H9 (cell line): ENCODE measurements around the gene RABL6. TPM values are rescaled to one million over a fixed set of nuclear protein-coding genes. Genes with fewer than 3 reads are reported as not detected.

Experiments used
- DNase-seq: peaks from one replicate; pipeline ENCODE4 v3.0.0-alpha.2; 2017
- H2AFZ ChIP-seq: one replicate; pipeline ENCODE4 v1.6.1; 2013; ENCODE audit warnings: mild to moderate bottlenecking, low read length, control low read depth, moderate library complexity
- H2AK5ac ChIP-seq: 2 replicates; pipeline ENCODE4 v1.6.1; 2013; ENCODE audit warnings: low read length, control low read depth, mixed read lengths; ENCODE audit not compliant: insufficient read length
- H2BK120ac ChIP-seq: one replicate; pipeline ENCODE4 v1.6.1; 2013; ENCODE audit warnings: low read depth, mild to moderate bottlenecking, low read length, control low read depth, inconsistent platforms; ENCODE audit not compliant: poor library complexity, severe bottlenecking
- H2BK12ac ChIP-seq: 2 replicates; pipeline ENCODE4 v1.6.1; 2013; ENCODE audit warnings: low read length, control low read depth, mixed read lengths, low read depth; ENCODE audit not compliant: insufficient read length
- H2BK15ac ChIP-seq: 2 replicates; pipeline ENCODE4 v1.6.1; 2013; ENCODE audit warnings: low read depth, low read length, control low read depth
- H2BK20ac ChIP-seq: one replicate; pipeline ENCODE4 v1.6.1; 2013; ENCODE audit warnings: low read depth, mild to moderate bottlenecking, low read length, control low read depth, inconsistent platforms; ENCODE audit not compliant: poor library complexity, severe bottlenecking
- H2BK5ac ChIP-seq: 2 replicates; pipeline ENCODE4 v1.6.1; 2013; ENCODE audit warnings: low read length, control low read depth, mixed read lengths; ENCODE audit not compliant: insufficient read length
- H3K14ac ChIP-seq: 2 replicates; pipeline ENCODE4 v1.6.1; 2013; ENCODE audit warnings: low read length, control low read depth; ENCODE audit not compliant: insufficient read depth
- H3K18ac ChIP-seq: 2 replicates; pipeline ENCODE4 v1.6.1; 2013; ENCODE audit warnings: low read depth, mild to moderate bottlenecking, mixed read lengths, low read length, control low read depth; ENCODE audit not compliant: insufficient read length
- H3K23ac ChIP-seq: 2 replicates; pipeline ENCODE4 v1.6.1; 2013; ENCODE audit warnings: low read length, control low read depth, mixed read lengths, low read depth; ENCODE audit not compliant: insufficient read length
- H3K23me2 ChIP-seq: 2 replicates; pipeline ENCODE4 v1.6.1; 2013; ENCODE audit warnings: low read depth, mild to moderate bottlenecking, mixed read lengths, low read length, control low read depth; ENCODE audit not compliant: insufficient read length, poor library complexity, severe bottlenecking
- H3K27ac ChIP-seq: 2 replicates; pipeline ENCODE4 v1.5.1; 2013; ENCODE audit warnings: low read length, control low read depth, mixed read lengths, low read depth; ENCODE audit not compliant: insufficient read length
- H3K27me3 ChIP-seq: 2 replicates; pipeline ENCODE4 v1.6.1; 2013; ENCODE audit warnings: low read length, control low read depth, inconsistent platforms; ENCODE audit not compliant: insufficient read depth
- H3K4ac ChIP-seq: 2 replicates; pipeline ENCODE4 v1.6.1; 2013; ENCODE audit warnings: low read depth, mild to moderate bottlenecking, control low read depth, inconsistent platforms, low read length, moderate library complexity
- H3K4me1 ChIP-seq: 2 replicates; pipeline ENCODE4 v1.6.1; 2013; ENCODE audit warnings: low read length, control low read depth, inconsistent platforms; ENCODE audit not compliant: insufficient read depth
- H3K4me2 ChIP-seq: 2 replicates; pipeline ENCODE4 v1.6.1; 2013; ENCODE audit warnings: low read length, control low read depth, mixed read lengths; ENCODE audit not compliant: insufficient read length, insufficient read depth
- H3K56ac ChIP-seq: 2 replicates; pipeline ENCODE4 v1.6.1; 2013; ENCODE audit warnings: low read depth, mild to moderate bottlenecking, mixed read lengths, low read length, control low read depth; ENCODE audit not compliant: insufficient read length
- H3K79me1 ChIP-seq: 2 replicates; pipeline ENCODE4 v1.6.1; 2013; ENCODE audit warnings: low read depth, mild to moderate bottlenecking, moderate library complexity, low read length, control low read depth, inconsistent platforms; ENCODE audit not compliant: insufficient read depth, poor library complexity, severe bottlenecking
- H3K79me2 ChIP-seq: 2 replicates; pipeline ENCODE4 v1.6.1; 2013; ENCODE audit warnings: low read length, control low read depth, inconsistent platforms; ENCODE audit not compliant: insufficient read depth
- H3K9ac ChIP-seq: 2 replicates; pipeline ENCODE4 v1.6.1; 2013; ENCODE audit warnings: low read length, control low read depth, mixed read lengths; ENCODE audit not compliant: insufficient read length; ENCODE audit errors: extremely low read depth
- H3K9me3 ChIP-seq: one replicate; pipeline ENCODE4 v1.6.1; 2013; ENCODE audit warnings: low read depth, low read length, inconsistent platforms; ENCODE audit not compliant: control insufficient read depth
- H3T11ph ChIP-seq: one replicate; pipeline ENCODE4 v1.6.1; 2013; ENCODE audit warnings: mild to moderate bottlenecking, low read length, control low read depth, inconsistent platforms
- H4K20me1 ChIP-seq: one replicate; pipeline ENCODE4 v1.6.1; 2013; ENCODE audit not compliant: control insufficient read depth, insufficient read length, insufficient read depth
- H4K5ac ChIP-seq: 2 replicates; pipeline ENCODE4 v1.6.1; 2013; ENCODE audit warnings: low read depth, mild to moderate bottlenecking, mixed read lengths, low read length, control low read depth; ENCODE audit not compliant: insufficient read length
- H4K8ac ChIP-seq: replicated peaks from 2 replicates; pipeline ENCODE4 v1.6.1; 2013; ENCODE audit warnings: low read length, control low read depth, mixed read lengths, low read depth; ENCODE audit not compliant: insufficient read length
- H4K91ac ChIP-seq: 2 replicates; pipeline ENCODE4 v1.6.1; 2013; ENCODE audit warnings: low read depth, mild to moderate bottlenecking, moderate library complexity, mixed read lengths, low read length, control low read depth; ENCODE audit not compliant: insufficient read length
- H3K27ac Mint-ChIP-seq, 3 experiments: 2 replicates in 2 of 3; 3 replicates in 1 of 3; pipeline ENCODE4 v1.8.0; 2020 to 2021; ENCODE audit warnings: mixed read lengths in 3 of 3, mild to moderate bottlenecking in 1 of 3, moderate library complexity in 1 of 3
- H3K27me3 Mint-ChIP-seq: 2 replicates; pipeline ENCODE4 v1.8.0; 2021; ENCODE audit warnings: low read depth, mild to moderate bottlenecking, moderate library complexity, mixed read lengths
- H3K36me3 Mint-ChIP-seq, 3 experiments: 2 replicates in 2 of 3; 3 replicates in 1 of 3; pipeline ENCODE4 v1.8.0; 2020 to 2021; ENCODE audit warnings: low read depth in 3 of 3, mixed read lengths in 3 of 3; ENCODE audit not compliant: insufficient read depth in 1 of 3
- H3K4me1 Mint-ChIP-seq, 2 experiments: 2 replicates each; pipeline ENCODE4 v1.8.0; 2020; ENCODE audit warnings: mixed read lengths in 2 of 2
- H3K4me3 Mint-ChIP-seq, 2 experiments: 2 replicates in 1 of 2; 3 replicates in 1 of 2; pipeline ENCODE4 v1.8.0; 2020 to 2021; ENCODE audit warnings: mild to moderate bottlenecking in 2 of 2, mixed read lengths in 2 of 2, moderate library complexity in 1 of 2
- H3K9me3 Mint-ChIP-seq, 2 experiments: 2 replicates in 1 of 2; 3 replicates in 1 of 2; pipeline ENCODE4 v1.8.0; 2020; ENCODE audit warnings: mild to moderate bottlenecking in 2 of 2, mixed read lengths in 2 of 2, moderate library complexity in 1 of 2
- CTCF ChIP-seq: fragments of 200-600 bp; sonication (generic); conservative IDR thresholded peaks from 3 replicates; pipeline ENCODE4 v1.8.0; 2021; ENCODE audit warnings: antibody characterized with exemption, mild to moderate bottlenecking
- whole genome bisulfite sequencing: extraction: QIAGEN DNeasy Blood & Tissue Kit; methylation state at CpG from one replicate; pipeline ENCODE4 v1.1.7; 2013; ENCODE audit warnings: missing lambda C conversion rate, low lambda C conversion rate, mixed read lengths; ENCODE audit not compliant: insufficient read length; ENCODE audit errors: extremely low coverage; 5-methylcytosine and 5-hydroxymethylcytosine counted together
- total RNA-seq: library from RNA; stranded (reverse); gene quantifications from 2 replicates; pipeline ENCODE4 v1.2.1, GENCODE V29; 2021

The RABL6 gene
- total RNA-seq, 1 experiment from 2014 or later = 108 TPM

- H2AFZ ChIP-seq = no peak overlapping the region
- H3T11ph ChIP-seq = no peak overlapping the region
- no peaks in the 10 kb centered on the region for H3K23me2 ChIP-seq
- Mint-ChIP-seq H3K4me1 (no peaks in the 10 kb centered on the region), H3K27ac (no peak overlapping the region), H3K9me3 (no peaks in the 10 kb centered on the region), H3K4me3 (no peak overlapping the region), H3K27me3 (no peaks in the 10 kb centered on the region; the same call in 1 of the 2 replicates), H3K36me3 (peaks cover 13 to 35% (median 29%) of the 10 kb centered on the region in 3 experiments)
- no peaks in the 10 kb centered on the region for H4K20me1 ChIP-seq
- H3K18ac ChIP-seq = no peak overlapping the region
- no peak overlapping the region for H2BK5ac ChIP-seq
- no peaks in the 10 kb centered on the region for H3K9me3 ChIP-seq
- no peak for DNase-seq
- H3K79me1 ChIP-seq = no peaks in the 10 kb centered on the region
- no peak overlapping the region for H3K4me2 ChIP-seq
- H3K79me2 ChIP-seq = no peaks in the 10 kb centered on the region
- H3K27ac ChIP-seq = no peak overlapping the region
- no peak overlapping the region for H4K91ac ChIP-seq
- WGBS = no CpG with 5 or more reads among the region's 20 CpGs
- H2BK120ac ChIP-seq = no peak overlapping the region
- no peak for TF ChIP-seq CTCF
- no peak overlapping the region for H4K8ac ChIP-seq
- H3K14ac ChIP-seq = no peak overlapping the region
- no peak overlapping the region for H2BK12ac ChIP-seq
- no peak overlapping the region for H4K5ac ChIP-seq
- H2BK15ac ChIP-seq = no peak overlapping the region
- no peak overlapping the region for H2AK5ac ChIP-seq
- H3K27me3 ChIP-seq = no peaks in the 10 kb centered on the region
- no peak overlapping the region for H2BK20ac ChIP-seq
- no peak overlapping the region for H3K56ac ChIP-seq
- no peak overlapping the region for H3K23ac ChIP-seq
- no peak overlapping the region for H3K4ac ChIP-seq
- H3K9ac ChIP-seq = no peak overlapping the region
- no peaks in the 10 kb centered on the region for H3K4me1 ChIP-seq
Observed at GRCh38 chr9:136858844-136859757, 51.4 kb downstream of the RABL6 start.
